Measurements from ENCODE around the gene CNN1.
A peak's percentile ranks its signal among the peaks of the same experiment; 100 is the strongest.
"Not testable (repeated sequence)": the region's sequence is repeated elsewhere in the genome, so short reads cannot be mapped to it uniquely, and the experiment has no call there.

The CNN1 gene

GRCh38 chr19:11570039-11570462, 31.4 kb downstream of the CNN1 start:
- DNase-seq: no peak

- not testable (repeated sequence) for DNase-seq
Observed at GRCh38 chr19:11573354-11573753, 34.7 kb downstream of the CNN1 start.

- not testable (repeated sequence) for DNase-seq
Observed at GRCh38 chr19:11573763-11574162, 35.1 kb downstream of the CNN1 start.

- DNase-seq: no peak
Observed at GRCh38 chr19:11574689-11575088, 36.0 kb downstream of the CNN1 start.

- DNase-seq: no peak
Observed at GRCh38 chr19:11576227-11576626, 37.6 kb downstream of the CNN1 start.

- DNase-seq: no peak
Observed at GRCh38 chr19:11577451-11578257, 39.0 kb downstream of the CNN1 start, which contains the start of gene ACP5. ACP5 (minus strand) TSS chr19:11577645; CDS start chr19:11577317, 328 bp downstream.

- no peak for DNase-seq
Observed at GRCh38 chr19:11578258-11579142, 39.8 kb downstream of the CNN1 start.

GRCh38 chr19:11580116-11580515, 41.5 kb downstream of the CNN1 start:
- DNase-seq: no peak

- no peak for DNase-seq
Observed at GRCh38 chr19:11581740-11582139, 43.1 kb downstream of the CNN1 start.

GRCh38 chr19:11586331-11586730, 47.7 kb downstream of the CNN1 start:
- DNase-seq: no peak

- peak; percentile 52 for DNase-seq
Observed at GRCh38 chr19:11587302-11587974, 48.8 kb downstream of the CNN1 start.

GRCh38 chr19:11587975-11588631, 49.5 kb downstream of the CNN1 start:
- peak; percentile 33 for DNase-seq

- DNase-seq: no peak
Observed at GRCh38 chr19:11594084-11594483, 55.4 kb downstream of the CNN1 start.

- DNase-seq: no peak
Observed at GRCh38 chr19:11596156-11596555, 57.5 kb downstream of the CNN1 start.

- DNase-seq: peak; percentile 97
Observed at GRCh38 chr19:11597202-11598102, 58.8 kb downstream of the CNN1 start, which contains the start of gene ZNF627. ZNF627 (plus strand) TSS chr19:11597483; CDS start chr19:11597628, 145 bp downstream.

GRCh38 chr19:11598103-11598483, 59.4 kb downstream of the CNN1 start:
- no peak for DNase-seq

- DNase-seq: no peak
Observed at GRCh38 chr19:11598746-11599145, 60.1 kb downstream of the CNN1 start.

- DNase-seq: not testable (repeated sequence)
Observed at GRCh38 chr19:11599704-11600103, 61.1 kb downstream of the CNN1 start.

Measured in NCI-H2029 (cell line).